ENCODE measurements around the gene C1orf21.

C1orf21 gene

GRCh38 chr1:184392067-184392466 is 5.2 kb downstream of the C1orf21 start:
- H3K27me3 Mint-ChIP-seq: peaks cover 21 to 33% of the 10 kb centered on the region in 2 donors
- no peaks in the 10 kb centered on the region for H3K36me3 Mint-ChIP-seq

GRCh38 chr1:184392779-184393522 is 6.1 kb downstream of the C1orf21 start:
- ATAC-seq (replicated peaks) (no peak), DNase-seq (no peak)
- no peak overlapping the region for H3K4me3 Mint-ChIP-seq
- no peaks in the 10 kb centered on the region for H3K36me3 Mint-ChIP-seq
- H3K27me3 Mint-ChIP-seq: peaks cover 16 to 27% of the 10 kb centered on the region in 2 donors
- H3K9me3 Mint-ChIP-seq: no peaks in the 10 kb centered on the region
- H3K4me1 Mint-ChIP-seq: peaks cover 2 to 16% of the 10 kb centered on the region in 2 donors
- no peak overlapping the region for H3K27ac Mint-ChIP-seq

More at GRCh38 chr1:184392067-184392466, 5.2 kb downstream of the C1orf21 start:
- Mint-ChIP-seq H3K4me1 (peaks cover 6 to 21% of the 10 kb centered on the region in 2 donors), H3K9me3 (no peaks in the 10 kb centered on the region), H3K4me3 (no peak overlapping the region), H3K27ac (no peak overlapping the region)
- ATAC-seq (replicated peaks) (no peak), DNase-seq (no peak)

GRCh38 chr1:184393962-184394361 is 7.1 kb downstream of the C1orf21 start:
- H3K27ac Mint-ChIP-seq: no peak overlapping the region
- no peaks in the 10 kb centered on the region for H3K36me3 Mint-ChIP-seq
- no peak for ATAC-seq (replicated peaks)
- no peaks in the 10 kb centered on the region for H3K9me3 Mint-ChIP-seq
- peaks cover 6 to 17% of the 10 kb centered on the region in 2 donors for H3K27me3 Mint-ChIP-seq
- no peak for DNase-seq
- H3K4me1 Mint-ChIP-seq: peaks cover 0 to 7% of the 10 kb centered on the region in 2 donors
- no peak overlapping the region for H3K4me3 Mint-ChIP-seq

- Mint-ChIP-seq H3K9me3 (no peaks in the 10 kb centered on the region), H3K36me3 (no peaks in the 10 kb centered on the region), H3K4me1 (peaks cover 0 to 7% of the 10 kb centered on the region in 2 donors), H3K4me3 (no peak overlapping the region), H3K27ac (no peak overlapping the region), H3K27me3 (peaks cover 0 to 11% of the 10 kb centered on the region in 2 donors)
- ATAC-seq (replicated peaks) (no peak), DNase-seq (no peak)
Measured at GRCh38 chr1:184395370-184395769, 8.5 kb downstream of the C1orf21 start.

DNA sequence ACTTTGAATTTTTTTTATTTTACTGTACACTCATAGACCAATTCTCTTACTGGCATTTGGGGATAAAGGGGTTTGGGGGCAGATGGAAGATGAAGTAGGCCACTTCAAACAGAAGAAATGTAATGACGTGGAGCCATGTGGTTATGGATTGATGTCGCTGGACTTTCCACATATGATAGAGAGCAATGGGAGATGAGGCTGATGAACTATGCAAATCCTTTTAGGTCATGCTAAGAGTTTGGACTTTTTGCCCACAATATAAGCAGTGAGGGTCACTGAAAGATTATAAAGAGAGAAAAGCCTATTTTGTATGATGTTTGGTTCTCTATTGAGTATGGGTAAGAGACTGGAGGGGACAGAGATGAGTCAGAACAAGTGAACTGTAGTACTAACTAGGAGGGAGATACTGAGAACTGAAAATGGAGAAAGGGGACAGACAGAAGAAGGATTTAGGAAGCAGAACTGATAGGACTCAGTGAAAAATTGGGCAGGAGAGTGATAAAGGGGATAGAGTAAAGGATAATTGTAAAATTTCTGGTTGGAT is 9.2 kb downstream of the C1orf21 start:
- ATAC-seq (replicated peaks): peak; percentile 75 to 76
- Mint-ChIP-seq H3K4me3 (no peak overlapping the region), H3K27ac (no peak overlapping the region), H3K9me3 (no peaks in the 10 kb centered on the region), H3K27me3 (peaks cover 0 to 11% of the 10 kb centered on the region in 2 donors), H3K4me1 (peaks cover 0 to 7% of the 10 kb centered on the region in 2 donors), H3K36me3 (no peaks in the 10 kb centered on the region)
- DNase-seq: no peak

- H3K4me1 Mint-ChIP-seq: peaks cover 0 to 7% of the 10 kb centered on the region in 2 donors
- no peaks in the 10 kb centered on the region for H3K27me3 Mint-ChIP-seq
- H3K9me3 Mint-ChIP-seq: no peaks in the 10 kb centered on the region
- no peak overlapping the region for H3K4me3 Mint-ChIP-seq
- H3K36me3 Mint-ChIP-seq: no peaks in the 10 kb centered on the region
- DNase-seq: no peak
- H3K27ac Mint-ChIP-seq: no peak overlapping the region
- ATAC-seq (replicated peaks): no peak
Measured at GRCh38 chr1:184399192-184399847, 12.5 kb downstream of the C1orf21 start.

DNA sequence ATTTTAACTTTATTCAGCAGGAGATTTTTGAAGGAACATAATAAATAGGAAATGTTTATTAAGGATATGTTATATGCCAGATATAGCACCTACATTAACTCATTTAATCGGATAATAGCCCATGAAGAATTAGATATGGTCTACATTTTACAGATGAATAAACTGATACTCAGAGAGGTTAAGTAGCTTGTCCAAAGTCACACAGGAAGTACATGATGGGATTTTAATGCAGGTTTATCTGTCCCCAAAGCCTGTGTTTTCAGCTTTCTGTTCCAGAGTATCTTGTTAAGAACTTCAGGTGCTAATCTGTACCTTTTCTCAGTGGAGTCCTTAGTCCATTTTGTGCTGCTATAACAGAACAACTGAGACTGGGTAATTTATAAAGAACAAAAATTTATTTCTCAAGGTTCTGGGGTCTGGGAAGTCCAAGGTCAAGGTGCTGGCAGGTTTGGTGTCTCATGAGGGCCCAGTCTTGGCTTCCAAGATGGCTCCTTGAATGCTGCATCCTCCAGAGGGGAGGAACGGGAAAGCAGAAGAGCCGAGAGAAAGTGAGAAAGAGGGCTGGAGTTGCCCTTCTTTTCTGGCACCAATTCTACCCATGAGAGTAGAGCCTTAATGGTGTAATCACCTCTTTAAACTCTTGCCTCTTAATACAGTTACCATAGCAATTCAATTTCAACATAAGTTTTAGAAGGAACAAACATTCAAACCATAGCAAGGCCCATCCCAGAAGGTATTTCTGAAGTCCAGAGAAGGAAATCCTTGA is 17.3 kb downstream of the C1orf21 start:
- no peak for ATAC-seq (replicated peaks)
- Mint-ChIP-seq H3K36me3 (no peaks in the 10 kb centered on the region), H3K27ac (no peak overlapping the region), H3K9me3 (no peaks in the 10 kb centered on the region), H3K4me1 (peaks cover 8 to 13% of the 10 kb centered on the region in 2 donors), H3K4me3 (no peak overlapping the region), H3K27me3 (no peaks in the 10 kb centered on the region)
- no peak for DNase-seq

DNA sequence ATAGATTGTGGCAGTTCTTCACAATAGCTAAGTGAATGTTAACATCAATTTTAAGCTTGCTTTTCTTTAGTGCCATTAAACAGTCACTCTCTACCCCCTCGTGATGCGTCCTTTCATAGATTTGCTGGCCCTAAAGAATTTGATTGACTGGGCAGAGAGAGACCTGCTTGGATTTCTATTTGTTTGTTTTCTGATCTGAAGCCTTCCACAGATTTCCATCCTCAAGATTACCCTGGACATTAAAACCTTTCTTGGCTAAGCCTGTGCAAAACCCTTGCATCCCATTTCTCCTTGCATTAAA is 17.8 kb downstream of the C1orf21 start:
- H3K36me3 Mint-ChIP-seq: no peaks in the 10 kb centered on the region
- peaks cover 9 to 15% of the 10 kb centered on the region in 2 donors for H3K4me1 Mint-ChIP-seq
- no peak overlapping the region for H3K27ac Mint-ChIP-seq
- DNase-seq (no peak), ATAC-seq (replicated peaks) (no peak)
- H3K9me3 Mint-ChIP-seq: no peaks in the 10 kb centered on the region
- H3K4me3 Mint-ChIP-seq: no peak overlapping the region
- no peaks in the 10 kb centered on the region for H3K27me3 Mint-ChIP-seq

DNA sequence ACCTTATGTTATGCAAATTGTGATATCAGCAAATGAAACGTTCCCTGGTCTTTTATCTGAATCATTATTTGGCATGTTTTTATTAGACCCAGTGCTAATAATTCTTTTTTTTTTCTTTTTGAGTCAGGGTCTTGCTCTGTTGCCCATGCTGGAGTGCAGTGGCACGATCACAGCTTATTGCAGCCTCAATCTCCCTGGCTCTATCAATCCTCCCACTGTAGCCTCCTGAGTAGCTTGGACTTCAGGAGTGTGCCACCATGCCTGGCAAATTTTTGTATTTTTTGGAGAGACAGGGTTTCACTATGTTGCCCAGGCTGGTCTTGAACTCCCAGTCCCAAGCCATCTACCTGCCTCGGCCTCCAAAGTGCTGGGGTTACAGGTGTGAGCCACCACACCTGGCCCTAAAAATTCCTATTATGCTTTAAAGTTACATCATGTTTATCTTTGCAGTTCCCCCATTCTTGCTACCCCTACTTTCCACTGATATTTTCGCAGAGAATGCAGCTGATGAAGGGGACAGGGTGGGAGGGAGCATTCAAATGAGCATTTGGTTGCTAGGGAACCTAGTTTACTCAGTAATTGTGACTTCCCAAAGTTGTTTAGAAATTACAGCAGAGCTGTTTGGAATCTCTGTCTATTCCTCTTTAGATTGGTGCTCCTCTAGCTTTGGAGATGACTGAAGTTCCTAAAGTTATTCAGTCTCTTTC is 18.4 kb downstream of the C1orf21 start:
- Mint-ChIP-seq H3K27ac (no peak overlapping the region), H3K27me3 (no peaks in the 10 kb centered on the region), H3K4me1 (peaks cover 9 to 15% of the 10 kb centered on the region in 2 donors), H3K36me3 (no peaks in the 10 kb centered on the region), H3K4me3 (no peak overlapping the region), H3K9me3 (no peaks in the 10 kb centered on the region)
- ATAC-seq (replicated peaks): no peak
- DNase-seq: no peak

- H3K4me3 Mint-ChIP-seq: no peak overlapping the region
- no peaks in the 10 kb centered on the region for H3K9me3 Mint-ChIP-seq
- H3K27ac Mint-ChIP-seq: no peak overlapping the region
- no peaks in the 10 kb centered on the region for H3K36me3 Mint-ChIP-seq
- H3K4me1 Mint-ChIP-seq: peaks cover 9 to 15% of the 10 kb centered on the region in 2 donors
- H3K27me3 Mint-ChIP-seq: no peaks in the 10 kb centered on the region
- no peak for DNase-seq
- ATAC-seq (replicated peaks): no peak
Measured at GRCh38 chr1:184405801-184406142, 18.9 kb downstream of the C1orf21 start.

- Mint-ChIP-seq H3K9me3 (no peaks in the 10 kb centered on the region), H3K27me3 (no peaks in the 10 kb centered on the region), H3K36me3 (no peaks in the 10 kb centered on the region), H3K4me1 (peaks cover 9 to 15% of the 10 kb centered on the region in 2 donors), H3K27ac (no peak overlapping the region), H3K4me3 (no peak overlapping the region)
- ATAC-seq (replicated peaks) (no peak), DNase-seq (no peak)
Measured at GRCh38 chr1:184406479-184406878, 19.6 kb downstream of the C1orf21 start.

DNA sequence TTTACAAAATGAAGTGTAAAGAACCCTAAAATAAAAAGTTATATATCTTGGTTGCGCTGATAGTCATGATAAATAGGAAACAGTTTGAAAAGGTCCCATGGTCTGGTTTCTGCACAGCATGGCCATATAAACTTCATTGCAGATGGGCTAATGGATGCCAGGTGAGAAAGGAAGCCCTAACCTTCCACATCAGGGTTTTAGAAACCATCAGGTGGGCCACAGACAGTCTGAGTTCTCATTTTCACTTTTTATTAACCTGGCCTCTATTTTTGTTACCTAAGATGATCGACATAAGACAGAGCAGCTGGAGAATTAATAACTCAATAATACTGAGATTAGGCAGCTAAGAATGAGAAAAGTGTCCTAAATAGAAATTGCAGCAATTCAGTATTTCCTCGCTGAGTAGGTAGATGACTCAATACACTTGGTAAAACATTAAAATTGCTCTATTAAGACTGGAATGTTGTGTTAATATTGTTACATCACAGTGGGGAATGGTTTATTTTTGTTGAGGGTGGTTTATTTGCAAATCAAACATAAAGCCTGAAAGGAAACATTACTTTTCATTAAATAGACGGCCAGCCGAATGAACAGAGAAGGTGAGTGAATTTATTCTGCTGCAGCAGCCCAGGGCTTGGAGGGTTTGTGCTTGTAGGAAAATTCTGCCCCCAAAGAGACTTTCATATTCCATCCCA is 21.1 kb downstream of the C1orf21 start:
- H3K27ac Mint-ChIP-seq: no peak overlapping the region
- no peaks in the 10 kb centered on the region for H3K36me3 Mint-ChIP-seq
- H3K9me3 Mint-ChIP-seq: no peaks in the 10 kb centered on the region
- no peak overlapping the region for H3K4me3 Mint-ChIP-seq
- ATAC-seq (replicated peaks) (no peak), DNase-seq (no peak)
- H3K4me1 Mint-ChIP-seq: peaks cover 9 to 15% of the 10 kb centered on the region in 2 donors
- no peaks in the 10 kb centered on the region for H3K27me3 Mint-ChIP-seq

GRCh38 chr1:184408580-184408979 is 21.8 kb downstream of the C1orf21 start:
- no peak overlapping the region for H3K4me3 Mint-ChIP-seq
- peak; percentile 69 to 73 for ATAC-seq (replicated peaks)
- DNase-seq: no peak
- no peak overlapping the region for H3K27ac Mint-ChIP-seq
- no peaks in the 10 kb centered on the region for H3K27me3 Mint-ChIP-seq
- H3K36me3 Mint-ChIP-seq: no peaks in the 10 kb centered on the region
- H3K4me1 Mint-ChIP-seq: peaks cover 9 to 15% of the 10 kb centered on the region in 2 donors
- H3K9me3 Mint-ChIP-seq: no peaks in the 10 kb centered on the region
